ENCODE data around the gene TNFRSF1A. TPM values are rescaled to one million over a fixed set of nuclear protein-coding genes. Genes with fewer than 3 reads are reported as not detected.

Gene TNFRSF1A
- total RNA-seq, 1 experiment from 2014 or later: 79.0 TPM

DNA sequence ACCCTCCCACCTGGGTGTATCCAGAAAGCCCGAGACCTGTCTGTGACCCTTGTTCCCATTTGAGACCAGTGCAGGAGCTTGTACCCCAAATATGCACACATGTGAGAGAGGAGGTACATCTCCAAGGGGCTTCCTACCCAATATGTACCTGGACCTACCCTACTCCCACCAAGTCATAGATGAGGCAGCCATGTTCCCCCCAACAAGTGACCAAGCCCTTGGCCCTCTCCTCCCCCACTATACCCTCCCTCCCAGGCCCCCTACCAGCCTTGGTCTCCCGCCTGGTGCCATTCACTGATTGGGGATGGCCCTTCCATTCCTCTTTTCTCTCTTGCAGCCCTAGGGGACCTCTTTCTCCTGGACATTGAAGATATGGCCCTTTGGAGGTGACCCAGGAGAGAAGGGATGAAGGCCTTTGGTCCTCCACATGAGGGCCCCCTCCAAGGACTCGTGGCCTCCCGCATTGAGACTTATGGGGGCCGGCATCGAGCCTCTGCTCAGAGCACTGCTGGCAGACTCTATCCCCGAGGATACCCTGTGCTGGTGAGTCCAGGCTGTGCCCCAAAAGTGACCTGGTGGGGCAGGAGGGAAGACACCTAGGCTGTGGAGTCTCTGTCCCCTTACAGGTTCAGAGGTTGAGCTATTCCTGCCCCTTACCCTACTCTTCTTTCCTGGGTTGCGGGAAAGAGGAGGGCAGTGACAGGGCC, 29.9 kb downstream of the TNFRSF1A start:
- no peaks in the 10 kb centered on the region for H3K9me3 Mint-ChIP-seq (ENCODE audit: unreplicated experiment)
- peaks cover 46% of the 10 kb centered on the region for H3K36me3 Mint-ChIP-seq (ENCODE audit: insufficient read depth, unreplicated experiment)
- no peak for DNase-seq

GRCh38 chr12:6310771-6311610, 30.9 kb downstream of the TNFRSF1A start:
- no peaks in the 10 kb centered on the region for H3K27me3 Mint-ChIP-seq (ENCODE audit: insufficient read depth, unreplicated experiment)
- peaks cover 15% of the 10 kb centered on the region; the same call in 1 of the 2 replicates for H3K36me3 ChIP-seq (ENCODE audit: control insufficient read depth, insufficient read depth, low read length)
- H3K9me3 Mint-ChIP-seq (ENCODE audit: unreplicated experiment): no peaks in the 10 kb centered on the region
- TSS peak; percentile 25 for BruUV-seq (replicated peaks)
- peak; percentile 82 to 87 for DNase-seq
- CTCF ChIA-PET: interaction anchor here (0.5 to 1.6 kb wide), 11 partner anchors 9 to 244 kb away, joined by 4 to 7 read pairs (median 5); partner anchors contain the start of genes GAPDH and TNFRSF1A
- TF ChIP-seq CTCF (IDR thresholded peaks at IDR 0.05; ENCODE audit: insufficient read depth in 1 of 2, low read depth in 1 of 2, low read length in 1 of 2, severe bottlenecking in 1 of 2, unreplicated experiment in 1 of 2): no peak
- H3K9me3 ChIP-seq: no peaks in the 10 kb centered on the region
- peaks cover 40% of the 10 kb centered on the region for H3K36me3 Mint-ChIP-seq (ENCODE audit: insufficient read depth, unreplicated experiment)
- H3K27me3 ChIP-seq (replicated peaks; ENCODE audit: control insufficient read depth, insufficient read depth, low read length): no peaks in the 10 kb centered on the region
- H3K4me1 ChIP-seq: peaks cover 68% of the 10 kb centered on the region
- intact Hi-C loops (cut with micrococcal nuclease; ENCODE audit: unreplicated experiment): loop anchor here (1.0 to 2.0 kb wide), 4 partner anchors 11 to 66 kb away; no protein-coding TSS in a partner anchor
- peak overlapping the region; percentile 68 for H3K27ac Mint-ChIP-seq (ENCODE audit: unreplicated experiment)
- H3K4me3 Mint-ChIP-seq (ENCODE audit: unreplicated experiment): peak overlapping the region; percentile 79
- peaks cover 53% of the 10 kb centered on the region for H3K4me1 Mint-ChIP-seq (ENCODE audit: low read depth, unreplicated experiment)
- H3K4me3 ChIP-seq (ENCODE audit: low read depth, low read length): peak overlapping the region; percentile 59
- POLR2A ChIA-PET: interaction anchor here (0.5 to 2.0 kb wide), 14 partner anchors 11 to 826 kb away, joined by 3 to 37 read pairs (median 7); partner anchors contain the start of genes C12orf57, GAPDH, LTBR and VAMP1

More for the DNA sequence above, 29.9 kb downstream of the TNFRSF1A start:
- intact Hi-C loops (cut with micrococcal nuclease; ENCODE audit: unreplicated experiment): loop anchor here (2.0 kb wide), 2 partner anchors 25 to 65 kb away; no protein-coding TSS in a partner anchor
- Histone ChIP-seq H3K36me3 (ENCODE audit: control insufficient read depth, insufficient read depth, low read length) (peaks cover 15% of the 10 kb centered on the region; the same call in 1 of the 2 replicates), H3K4me1 (peaks cover 65% of the 10 kb centered on the region), H3K27me3 (replicated peaks; ENCODE audit: control insufficient read depth, insufficient read depth, low read length) (no peaks in the 10 kb centered on the region), H3K4me3 (ENCODE audit: low read depth, low read length) (no peak overlapping the region), H3K9me3 (no peaks in the 10 kb centered on the region)
- POLR2A ChIA-PET: interaction anchor here (0.6 to 1.1 kb wide), 2 partner anchors 112 to 222 kb away, joined by 3 to 9 read pairs; partner anchors contain the start of gene GAPDH
- no TSS peak for BruUV-seq (replicated peaks)
- Mint-ChIP-seq H3K4me1 (ENCODE audit: low read depth, unreplicated experiment) (peaks cover 51% of the 10 kb centered on the region), H3K27me3 (ENCODE audit: insufficient read depth, unreplicated experiment) (no peaks in the 10 kb centered on the region), H3K27ac (ENCODE audit: unreplicated experiment) (peak overlapping the region; percentile 83), H3K4me3 (ENCODE audit: unreplicated experiment) (peak overlapping the region; percentile 79)
- no peak for TF ChIP-seq CTCF (IDR thresholded peaks at IDR 0.05; ENCODE audit: insufficient read depth in 1 of 2, low read depth in 1 of 2, low read length in 1 of 2, severe bottlenecking in 1 of 2, unreplicated experiment in 1 of 2)
- CTCF ChIA-PET: interaction anchor here (1.2 kb wide), 1 partner anchor 11 kb away, joined by 4 read pairs; no protein-coding TSS in a partner anchor

DNA sequence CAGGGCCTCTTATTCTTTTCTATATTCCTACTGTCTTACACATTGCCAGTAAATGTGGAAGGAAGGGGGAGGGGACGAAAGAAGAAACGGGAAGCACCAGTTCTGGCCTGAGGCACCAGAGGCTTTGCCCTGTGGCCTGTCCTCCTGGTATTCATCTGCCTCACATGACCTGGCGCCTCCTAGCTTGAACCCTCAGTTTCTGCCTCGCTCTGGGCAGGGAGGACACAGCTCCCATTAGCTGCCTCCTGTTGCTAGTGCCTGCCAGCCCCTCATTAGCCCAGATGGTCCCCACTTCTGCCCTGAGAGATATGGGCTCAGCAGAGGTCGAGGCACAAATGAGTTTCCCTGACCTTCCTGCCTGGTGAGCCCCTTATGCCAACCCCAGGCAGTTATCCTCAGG, 34.3 kb downstream of the TNFRSF1A start:
- Histone ChIP-seq H3K9me3 (no peaks in the 10 kb centered on the region), H3K27me3 (replicated peaks; ENCODE audit: control insufficient read depth, insufficient read depth, low read length) (no peaks in the 10 kb centered on the region), H3K4me1 (peaks cover 63% of the 10 kb centered on the region), H3K4me3 (ENCODE audit: low read depth, low read length) (no peak overlapping the region), H3K36me3 (ENCODE audit: control insufficient read depth, insufficient read depth, low read length) (no peaks in the 10 kb centered on the region)
- ChIA-PET POLR2A (interaction anchor here (0.5 kb wide), 1 partner anchor 10 kb away, joined by 5 read pairs; no protein-coding TSS in a partner anchor), CTCF (interaction anchor here (0.8 kb wide), 1 partner anchor 16 kb away, joined by 3 read pairs; no protein-coding TSS in a partner anchor)
- BruUV-seq (replicated peaks): no TSS peak
- intact Hi-C loops (cut with micrococcal nuclease; ENCODE audit: unreplicated experiment): no loop called here
- Mint-ChIP-seq H3K4me3 (ENCODE audit: unreplicated experiment) (no peak overlapping the region), H3K27me3 (ENCODE audit: insufficient read depth, unreplicated experiment) (no peaks in the 10 kb centered on the region), H3K27ac (ENCODE audit: unreplicated experiment) (no peak overlapping the region), H3K36me3 (ENCODE audit: insufficient read depth, unreplicated experiment) (peaks cover 11% of the 10 kb centered on the region), H3K9me3 (ENCODE audit: unreplicated experiment) (no peaks in the 10 kb centered on the region), H3K4me1 (ENCODE audit: low read depth, unreplicated experiment) (peaks cover 53% of the 10 kb centered on the region)
- DNase-seq: no peak
- no peak for TF ChIP-seq CTCF (IDR thresholded peaks at IDR 0.05; ENCODE audit: insufficient read depth in 1 of 2, low read depth in 1 of 2, low read length in 1 of 2, severe bottlenecking in 1 of 2, unreplicated experiment in 1 of 2)

Measured in Caco-2 (cell line).